HuH-7 (cell line): ENCODE results near the gene RACGAP1.

Source experiments
- DNase-seq: peaks from one replicate; pipeline ENCODE4 v3.0.0; 2011; ENCODE audit warnings: low spot score

RACGAP1 gene

GRCh38 chr12:49954863-49955830 is 70.1 kb downstream of the RACGAP1 start:
- DNase-seq: no peak

- DNase-seq: no peak
Measured at GRCh38 chr12:49953961-49954846, 71.1 kb downstream of the RACGAP1 start.

- DNase-seq: no peak
Measured at GRCh38 chr12:49953151-49953550, 72.1 kb downstream of the RACGAP1 start.

- no peak for DNase-seq
Measured at GRCh38 chr12:49952391-49953055, 72.8 kb downstream of the RACGAP1 start.

GRCh38 chr12:49951411-49952240 is 73.7 kb downstream of the RACGAP1 start:
- DNase-seq: no peak

GRCh38 chr12:49950273-49951251 is 74.7 kb downstream of the RACGAP1 start, which contains the start of gene AQP2:
Gene AQP2, plus strand, starts transcription at chr12:49950737. Its CDS starts 94 bp downstream, at chr12:49950831.
- no peak for DNase-seq

- DNase-seq: no peak
Measured at GRCh38 chr12:49949866-49950265, 75.4 kb downstream of the RACGAP1 start.

GRCh38 chr12:49948866-49949845 is 76.1 kb downstream of the RACGAP1 start:
- no peak for DNase-seq

GRCh38 chr12:49947593-49948226 is 77.6 kb downstream of the RACGAP1 start:
- no peak for DNase-seq

- no peak for DNase-seq
Measured at GRCh38 chr12:49946497-49946896, 78.8 kb downstream of the RACGAP1 start.

- DNase-seq: no peak
Measured at GRCh38 chr12:49946086-49946485, 79.2 kb downstream of the RACGAP1 start.

GRCh38 chr12:49945394-49946080 is 79.8 kb downstream of the RACGAP1 start:
- peak; percentile 96 for DNase-seq

- no peak for DNase-seq
Measured at GRCh38 chr12:49944718-49945117, 80.6 kb downstream of the RACGAP1 start.

GRCh38 chr12:49944046-49944445 is 81.2 kb downstream of the RACGAP1 start:
- DNase-seq: no peak

- no peak for DNase-seq
Measured at GRCh38 chr12:49943625-49943960, 81.7 kb downstream of the RACGAP1 start.

- DNase-seq: no peak
Measured at GRCh38 chr12:49942921-49943624, 82.2 kb downstream of the RACGAP1 start.

GRCh38 chr12:49942512-49942893 is 82.8 kb downstream of the RACGAP1 start:
- DNase-seq: no peak
